ENCODE measurements around the gene CDK16.

Gene CDK16

DNA sequence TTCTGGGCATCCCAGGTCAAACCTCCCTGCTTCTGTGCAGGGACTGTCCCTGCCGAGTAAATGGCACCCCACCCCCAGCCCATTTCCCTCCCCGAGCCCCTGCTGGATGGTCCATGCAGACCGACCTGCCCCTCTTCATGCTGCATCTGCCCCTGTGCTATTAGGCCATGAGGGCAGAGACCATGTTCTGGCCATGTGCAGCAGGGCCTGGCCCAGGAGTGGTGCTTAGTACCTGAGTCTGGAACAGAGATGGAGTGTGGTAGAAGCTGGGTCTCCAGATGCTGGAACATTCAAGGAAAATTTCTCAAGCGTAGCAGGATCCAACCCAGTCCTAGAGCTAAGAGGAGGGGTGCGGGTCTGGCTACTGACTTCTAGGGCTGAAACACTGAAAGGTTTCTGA lies 40.1 kb upstream of the CDK16 start:
- Histone ChIP-seq H3K27ac (no peak overlapping the region), H3K4me1 (ENCODE audit: low read depth, poor library complexity, severe bottlenecking) (no peaks in the 10 kb centered on the region), H3K9ac (no peak overlapping the region), H3K4me2 (no peak overlapping the region), H3K27me3 (ENCODE audit: insufficient read depth, low read depth) (no peaks in the 10 kb centered on the region), H3K4me3 (IDR thresholded peaks at IDR 0.05; ENCODE audit: insufficient read depth, low read depth, low read length) (no peak overlapping the region), H3K79me2 (ENCODE audit: insufficient read depth, low read depth) (no peaks in the 10 kb centered on the region), H2AFZ (ENCODE audit: low read depth) (no peak overlapping the region), H4K20me1 (ENCODE audit: insufficient read depth) (no peaks in the 10 kb centered on the region), H3K36me3 (ENCODE audit: insufficient read depth) (no peaks in the 10 kb centered on the region; the same call in 1 of the 2 replicates)
- no peak for TF ChIP-seq CTCF (conservative IDR thresholded peaks at IDR 0.05; ENCODE audit: low read depth, low read length)

DNA sequence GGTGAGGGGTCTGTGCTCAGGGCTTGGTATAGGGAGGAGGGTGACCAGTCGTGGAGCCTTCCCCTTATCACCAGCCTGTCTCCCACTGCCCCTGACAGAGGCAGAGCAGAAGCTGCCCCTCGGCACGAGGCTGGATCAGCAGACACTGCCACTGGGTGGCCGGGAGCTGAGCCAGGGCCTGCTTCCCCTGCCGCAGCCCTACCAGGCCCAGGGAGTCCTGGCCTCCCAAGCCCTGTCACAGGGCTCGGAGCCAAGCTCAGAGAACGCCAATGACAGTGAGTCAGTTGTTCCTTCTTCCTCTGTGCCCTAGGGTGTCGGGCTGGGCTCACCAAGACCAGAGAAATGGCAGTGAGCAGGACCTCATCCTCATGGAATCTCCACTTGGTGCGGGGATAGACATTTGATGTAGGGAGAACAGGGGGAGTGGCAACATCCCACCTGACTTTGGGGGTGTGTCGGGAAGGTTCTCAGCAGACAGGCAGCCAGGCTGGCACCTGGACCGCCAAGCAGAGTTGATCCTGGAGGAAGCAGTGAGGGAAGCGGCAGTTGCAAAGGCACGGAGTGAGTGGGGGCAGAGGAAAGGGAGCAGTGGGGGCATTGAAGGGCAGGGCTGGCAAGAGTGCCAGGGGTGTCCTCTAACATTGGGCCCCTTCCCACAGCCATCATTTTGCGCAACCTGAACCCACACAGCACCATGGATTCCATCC lies 39.1 kb upstream of the CDK16 start:
- Histone ChIP-seq H3K4me2 (no peak overlapping the region), H3K9ac (no peak overlapping the region), H3K4me1 (ENCODE audit: low read depth, poor library complexity, severe bottlenecking) (no peaks in the 10 kb centered on the region), H3K36me3 (ENCODE audit: insufficient read depth) (no peaks in the 10 kb centered on the region; the same call in 1 of the 2 replicates), H2AFZ (ENCODE audit: low read depth) (no peak overlapping the region), H3K4me3 (IDR thresholded peaks at IDR 0.05; ENCODE audit: insufficient read depth, low read depth, low read length) (no peak overlapping the region), H3K79me2 (ENCODE audit: insufficient read depth, low read depth) (no peaks in the 10 kb centered on the region), H4K20me1 (ENCODE audit: insufficient read depth) (no peaks in the 10 kb centered on the region), H3K27me3 (ENCODE audit: insufficient read depth, low read depth) (no peaks in the 10 kb centered on the region), H3K27ac (no peak overlapping the region)
- no peak for TF ChIP-seq CTCF (conservative IDR thresholded peaks at IDR 0.05; ENCODE audit: low read depth, low read length)

GRCh38 chrX:47179928-47180255 lies 38.6 kb upstream of the CDK16 start:
- Histone ChIP-seq H3K79me2 (ENCODE audit: insufficient read depth, low read depth) (no peaks in the 10 kb centered on the region), H3K9ac (no peak overlapping the region), H3K4me1 (ENCODE audit: low read depth, poor library complexity, severe bottlenecking) (no peaks in the 10 kb centered on the region), H2AFZ (ENCODE audit: low read depth) (no peak overlapping the region), H4K20me1 (ENCODE audit: insufficient read depth) (no peaks in the 10 kb centered on the region), H3K4me2 (no peak overlapping the region), H3K27ac (no peak overlapping the region), H3K36me3 (ENCODE audit: insufficient read depth) (no peaks in the 10 kb centered on the region; the same call in 1 of the 2 replicates), H3K4me3 (IDR thresholded peaks at IDR 0.05; ENCODE audit: insufficient read depth, low read depth, low read length) (no peak overlapping the region), H3K27me3 (ENCODE audit: insufficient read depth, low read depth) (no peaks in the 10 kb centered on the region)
- no peak for TF ChIP-seq CTCF (conservative IDR thresholded peaks at IDR 0.05; ENCODE audit: low read depth, low read length)

- Histone ChIP-seq H3K27me3 (ENCODE audit: insufficient read depth, low read depth) (no peaks in the 10 kb centered on the region), H4K20me1 (ENCODE audit: insufficient read depth) (no peaks in the 10 kb centered on the region), H3K79me2 (ENCODE audit: insufficient read depth, low read depth) (no peaks in the 10 kb centered on the region), H3K4me2 (no peak overlapping the region), H3K4me1 (ENCODE audit: low read depth, poor library complexity, severe bottlenecking) (no peaks in the 10 kb centered on the region), H3K9ac (no peak overlapping the region), H2AFZ (ENCODE audit: low read depth) (no peak overlapping the region), H3K4me3 (IDR thresholded peaks at IDR 0.05; ENCODE audit: insufficient read depth, low read depth, low read length) (no peak overlapping the region), H3K36me3 (ENCODE audit: insufficient read depth) (no peaks in the 10 kb centered on the region; the same call in 1 of the 2 replicates), H3K27ac (no peak overlapping the region)
- TF ChIP-seq CTCF (conservative IDR thresholded peaks at IDR 0.05; ENCODE audit: low read depth, low read length) = no peak
Measured at GRCh38 chrX:47180346-47180745, 38.1 kb upstream of the CDK16 start.
